Activated CD8-positive, alpha-beta T cell treated with anti-CD3 and anti-CD28 coated beads for 36 hours (primary cell): ENCODE results near the gene PDX1. TPM values are rescaled to one million over a fixed set of nuclear protein-coding genes. Genes with fewer than 3 reads are reported as not detected.

Experiments
- ATAC-seq: fragments of 200-7000 bp; cut with Tn5 transposase; one replicate; pipeline ENCODE4 v1.10.0; 2021; ENCODE audit warnings: mild to moderate bottlenecking, moderate library complexity
- CTCF ChIA-PET: fragments of 350-600 bp; sonication (Branson Sonifier 250); formaldehyde crosslinking; loops from one replicate; lab custom pipeline; 2021; ENCODE audit warnings: antibody characterized with exemption; lab: Charles Lee
- POLR2A ChIA-PET: fragments of 350-600 bp; sonication (Branson Sonifier 250); formaldehyde crosslinking; loops from one replicate; lab custom pipeline; 2021; ENCODE audit warnings: antibody characterized with exemption; lab: Charles Lee
- DNase-seq: peaks from one replicate; pipeline ENCODE4 v3.0.0-alpha.2; 2020
- H3K27ac Mint-ChIP-seq: one replicate; pipeline ENCODE4 v1.8.0; 2021; ENCODE audit warnings: mild to moderate bottlenecking, mixed read lengths
- H3K27me3 Mint-ChIP-seq: one replicate; pipeline ENCODE4 v1.8.0; 2021; ENCODE audit warnings: mixed read lengths
- H3K36me3 Mint-ChIP-seq: one replicate; pipeline ENCODE4 v1.8.0; 2021; ENCODE audit warnings: low read depth, mixed read lengths
- H3K4me1 Mint-ChIP-seq: one replicate; pipeline ENCODE4 v1.8.0; 2021; ENCODE audit warnings: low read depth, mixed read lengths
- H3K4me3 Mint-ChIP-seq: one replicate; pipeline ENCODE4 v1.8.0; 2021; ENCODE audit warnings: mild to moderate bottlenecking, moderate library complexity, mixed read lengths
- H3K9me3 Mint-ChIP-seq: one replicate; pipeline ENCODE4 v1.8.0; 2021; ENCODE audit warnings: mixed read lengths
- intact Hi-C: fragments of 100-400 bp; cut with micrococcal nuclease; formaldehyde crosslinking; loops from one replicate; pipeline ENCODE4 v1.10.0; 2022
- total RNA-seq, 2 experiments: library from RNA; stranded (reverse); gene quantifications; one replicate each; pipeline ENCODE4 v1.2.3, GENCODE V29; 2021
- TF ChIP-seq, protein P1 (sequence below): fragments of 200-600 bp; IDR thresholded peaks from one replicate; pipeline ENCODE4 v1.8.0; 2022; ENCODE audit warnings: antibody characterized with exemption, mild to moderate bottlenecking

PDX1 gene
- total RNA-seq, 2 experiments from 2014 or later: not detected

DNA sequence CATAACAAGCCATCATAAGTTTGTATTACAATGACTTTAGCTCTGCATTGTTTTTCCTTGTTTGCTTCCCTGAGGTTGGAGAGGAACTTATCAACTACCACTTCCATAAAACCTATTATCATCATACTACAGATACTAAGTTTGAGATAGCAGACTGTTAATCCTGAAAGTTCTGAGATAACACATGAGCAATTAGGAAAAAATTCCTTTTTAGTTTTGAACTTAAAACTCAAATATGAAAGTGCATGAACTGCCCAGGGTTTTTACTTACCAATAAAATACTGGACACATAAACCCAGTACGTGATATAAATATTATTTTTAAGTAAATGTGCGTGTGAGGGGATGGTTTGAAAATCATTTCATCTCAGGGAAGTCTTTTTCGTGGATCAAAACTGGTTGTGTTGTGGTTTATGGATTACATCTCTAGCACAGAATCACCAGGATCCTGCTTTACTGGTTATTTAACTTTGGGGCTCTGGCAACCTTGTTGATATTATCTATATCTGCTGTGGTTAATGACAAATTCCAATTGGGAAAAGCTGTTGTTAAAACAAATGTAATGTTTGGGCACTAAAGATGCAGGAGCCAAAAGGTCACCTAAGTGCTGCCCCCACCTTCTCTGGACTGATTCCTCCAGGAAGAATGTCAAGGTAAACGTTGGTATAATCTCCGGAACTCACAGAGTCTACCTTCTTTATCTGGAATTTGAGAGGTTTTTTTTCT, 36.9 kb downstream of the PDX1 start:
- intact Hi-C loops: loop anchor here (10.0 kb wide), 1 partner anchor 92 kb away; no protein-coding TSS in a partner anchor
- ChIA-PET CTCF (interaction anchor here (0.7 to 6.4 kb wide), 6 partner anchors 19 to 595 kb away, joined by 3 to 200 read pairs (median 4); no protein-coding TSS in a partner anchor), POLR2A (no interaction called here)
- H3K4me1 Mint-ChIP-seq: peaks cover 17% of the 10 kb centered on the region
- TF ChIP-seq, protein P1, sequence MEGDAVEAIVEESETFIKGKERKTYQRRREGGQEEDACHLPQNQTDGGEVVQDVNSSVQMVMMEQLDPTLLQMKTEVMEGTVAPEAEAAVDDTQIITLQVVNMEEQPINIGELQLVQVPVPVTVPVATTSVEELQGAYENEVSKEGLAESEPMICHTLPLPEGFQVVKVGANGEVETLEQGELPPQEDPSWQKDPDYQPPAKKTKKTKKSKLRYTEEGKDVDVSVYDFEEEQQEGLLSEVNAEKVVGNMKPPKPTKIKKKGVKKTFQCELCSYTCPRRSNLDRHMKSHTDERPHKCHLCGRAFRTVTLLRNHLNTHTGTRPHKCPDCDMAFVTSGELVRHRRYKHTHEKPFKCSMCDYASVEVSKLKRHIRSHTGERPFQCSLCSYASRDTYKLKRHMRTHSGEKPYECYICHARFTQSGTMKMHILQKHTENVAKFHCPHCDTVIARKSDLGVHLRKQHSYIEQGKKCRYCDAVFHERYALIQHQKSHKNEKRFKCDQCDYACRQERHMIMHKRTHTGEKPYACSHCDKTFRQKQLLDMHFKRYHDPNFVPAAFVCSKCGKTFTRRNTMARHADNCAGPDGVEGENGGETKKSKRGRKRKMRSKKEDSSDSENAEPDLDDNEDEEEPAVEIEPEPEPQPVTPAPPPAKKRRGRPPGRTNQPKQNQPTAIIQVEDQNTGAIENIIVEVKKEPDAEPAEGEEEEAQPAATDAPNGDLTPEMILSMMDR: no peak
- no peak overlapping the region for H3K4me3 Mint-ChIP-seq
- no peaks in the 10 kb centered on the region for H3K9me3 Mint-ChIP-seq
- DNase-seq (no peak), ATAC-seq (no peak)
- H3K27me3 Mint-ChIP-seq: peaks cover 64% of the 10 kb centered on the region
- no peak overlapping the region for H3K27ac Mint-ChIP-seq
- no peaks in the 10 kb centered on the region for H3K36me3 Mint-ChIP-seq

DNA sequence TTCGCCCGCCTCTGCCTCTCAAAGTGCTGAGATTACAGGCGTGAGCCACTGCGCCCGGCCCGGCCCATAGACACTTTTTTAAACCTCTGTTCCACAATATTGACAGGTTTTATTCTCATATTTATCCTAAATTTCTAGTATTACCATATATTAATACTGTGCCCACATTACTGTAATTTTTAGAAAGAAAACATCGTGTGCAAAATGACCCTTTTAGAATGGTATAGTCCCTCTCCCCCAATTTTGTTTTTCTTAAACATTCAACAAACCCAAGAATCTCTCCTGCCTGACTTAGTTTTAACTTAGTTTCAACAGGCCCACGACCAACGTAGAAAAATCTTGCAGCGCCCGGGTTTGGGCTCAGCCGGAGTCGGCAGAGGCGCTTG, 40.2 kb downstream of the PDX1 start:
- TF ChIP-seq, protein P1: no peak
- ChIA-PET CTCF (interaction anchor here (1.0 kb wide), 2 partner anchors 14 to 90 kb away, joined by 4 to 5 read pairs; no protein-coding TSS in a partner anchor), POLR2A (no interaction called here)
- Mint-ChIP-seq H3K27me3 (peaks cover 65% of the 10 kb centered on the region), H3K27ac (no peak overlapping the region), H3K4me1 (peaks cover 5% of the 10 kb centered on the region), H3K9me3 (no peaks in the 10 kb centered on the region), H3K4me3 (peak overlapping the region; percentile 12), H3K36me3 (no peaks in the 10 kb centered on the region)
- DNase-seq (no peak), ATAC-seq (no peak)
- intact Hi-C loops: loop anchor here (10.0 kb wide), 1 partner anchor 95 kb away; no protein-coding TSS in a partner anchor

DNA sequence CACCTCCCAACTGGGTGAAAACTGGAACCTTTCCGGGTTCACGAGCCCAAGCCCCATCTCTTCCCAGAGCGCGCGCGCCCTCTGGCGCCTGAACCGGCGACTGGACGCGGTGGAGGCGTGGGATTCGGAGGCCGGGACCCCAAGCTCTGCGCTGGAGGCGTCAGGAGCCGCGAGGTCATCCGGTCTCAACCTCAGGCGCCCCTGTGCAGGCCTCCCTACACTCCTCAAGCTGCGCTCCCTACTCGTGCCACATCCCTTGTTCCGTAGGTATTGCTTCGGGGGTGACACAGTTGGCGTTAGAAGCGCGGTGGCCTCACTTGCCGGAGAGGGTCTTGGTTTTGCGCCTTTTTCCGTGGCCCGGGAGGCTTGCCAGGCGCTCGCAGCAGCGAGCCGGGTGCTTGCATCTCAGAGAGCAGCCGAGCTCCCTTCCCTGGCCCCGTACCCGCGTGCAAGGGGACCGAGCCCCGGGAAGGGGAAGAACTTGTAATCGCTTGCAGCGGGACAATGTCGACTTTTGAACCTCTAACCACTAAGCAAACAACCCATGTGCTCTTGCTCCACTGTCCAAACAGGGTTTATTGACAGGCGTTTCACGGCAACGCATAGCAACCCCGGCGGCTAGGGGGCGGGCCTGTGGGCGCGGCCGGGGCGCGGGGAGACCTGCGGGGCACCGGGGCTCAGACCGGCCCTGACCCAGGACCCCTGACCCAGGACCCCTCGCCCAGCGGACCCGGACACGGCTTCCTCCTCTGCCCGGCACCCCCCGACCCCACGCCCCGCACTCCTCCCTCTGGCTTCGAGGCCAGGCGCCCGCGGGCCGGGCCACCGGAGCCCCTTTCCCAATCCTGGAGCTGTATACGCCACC, 40.8 kb downstream of the PDX1 start:
- Mint-ChIP-seq H3K9me3 (no peaks in the 10 kb centered on the region), H3K36me3 (no peaks in the 10 kb centered on the region), H3K4me3 (peak overlapping the region; percentile 26), H3K4me1 (peaks cover 3% of the 10 kb centered on the region), H3K27me3 (peaks cover 67% of the 10 kb centered on the region), H3K27ac (no peak overlapping the region)
- POLR2A ChIA-PET: interaction anchor here (1.3 kb wide), 1 partner anchor 40 kb away, joined by 5 read pairs; the partner anchor contains the start of gene PDX1
- CTCF ChIA-PET: interaction anchor here (1.0 to 3.5 kb wide), 4 partner anchors 14 to 134 kb away, joined by 4 to 11 read pairs (median 7); no protein-coding TSS in a partner anchor
- TF ChIP-seq, protein P1: peak; percentile 54
- ATAC-seq: peak; percentile 69
- DNase-seq: peak; percentile 62
- intact Hi-C loops: no loop called here

DNA sequence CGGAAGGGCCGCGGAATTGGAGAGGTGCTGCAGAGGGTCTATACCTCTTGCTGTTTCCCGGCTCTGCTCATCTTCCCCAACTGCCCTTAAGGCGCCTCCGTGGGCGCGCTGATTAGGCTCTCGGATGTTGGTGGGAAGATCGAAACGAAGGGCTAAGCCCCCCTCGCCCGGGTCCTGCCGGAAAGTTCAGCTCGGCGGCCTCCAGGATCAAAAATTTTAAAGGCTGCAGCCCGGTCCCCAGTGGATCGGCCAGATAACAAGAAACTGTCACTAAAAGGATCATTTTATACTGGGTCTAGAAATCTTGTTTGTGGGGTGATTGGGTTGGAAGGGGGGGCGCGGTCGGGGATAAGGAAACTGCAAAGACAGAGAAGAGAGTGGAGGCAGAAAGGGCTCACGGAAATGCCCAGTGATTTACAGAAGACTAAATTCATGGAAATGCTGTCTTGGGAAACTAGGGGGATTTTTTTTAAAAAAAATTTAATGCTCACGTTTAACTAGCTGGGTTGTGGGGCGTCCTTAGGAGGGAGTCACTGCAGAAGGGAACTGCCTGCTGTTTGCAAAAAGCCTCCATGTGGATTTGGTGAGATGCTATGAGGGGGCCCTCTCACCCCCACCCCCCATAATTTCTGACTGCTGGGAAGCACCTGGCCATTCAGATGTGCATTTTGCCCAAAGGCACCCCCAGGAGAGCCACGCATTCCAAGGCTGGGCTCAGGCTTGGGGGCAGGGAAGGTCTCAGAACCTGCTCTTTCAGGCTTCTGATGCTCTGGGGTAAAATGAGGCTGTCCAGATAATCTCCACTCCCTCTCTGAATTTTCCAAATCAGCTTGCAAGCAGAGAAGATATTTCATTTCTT, 41.7 kb downstream of the PDX1 start:
- POLR2A ChIA-PET: interaction anchor here (1.3 kb wide), 1 partner anchor 41 kb away, joined by 5 read pairs; the partner anchor contains the start of gene PDX1
- H3K4me3 Mint-ChIP-seq: no peak overlapping the region
- no peaks in the 10 kb centered on the region for H3K36me3 Mint-ChIP-seq
- H3K4me1 Mint-ChIP-seq: peaks cover 8% of the 10 kb centered on the region
- DNase-seq (no peak), ATAC-seq (no peak)
- TF ChIP-seq, protein P1: no peak
- peaks cover 68% of the 10 kb centered on the region for H3K27me3 Mint-ChIP-seq
- intact Hi-C loops: no loop called here
- CTCF ChIA-PET: interaction anchor here (0.9 to 3.5 kb wide), 5 partner anchors 22 to 135 kb away, joined by 3 to 11 read pairs (median 7); no protein-coding TSS in a partner anchor
- no peak overlapping the region for H3K27ac Mint-ChIP-seq
- no peaks in the 10 kb centered on the region for H3K9me3 Mint-ChIP-seq
